NK-92 (cell line): Measurements from ENCODE around the gene MYBBP1A.
"Not testable (repeated sequence)": the region's sequence is repeated elsewhere in the genome, so short reads cannot be mapped to it uniquely, and the experiment has no call there.

Experiments used
- DNase-seq: peaks from one replicate; lab custom pipeline; 2025; ENCODE audit not compliant: unreplicated experiment; lab: John Stamatoyannopoulos, UW

Gene MYBBP1A

GRCh38 chr17:4590981-4591453, 35.8 kb upstream of the MYBBP1A start:
- no peak for DNase-seq

GRCh38 chr17:4590042-4590441, 34.9 kb upstream of the MYBBP1A start:
- not testable (repeated sequence) for DNase-seq

GRCh38 chr17:4588898-4589625, 33.9 kb upstream of the MYBBP1A start:
- DNase-seq, result no peak

GRCh38 chr17:4588391-4588790, 33.2 kb upstream of the MYBBP1A start:
- no peak for DNase-seq

- no peak for DNase-seq
Measured at GRCh38 chr17:4587803-4588202, 32.6 kb upstream of the MYBBP1A start.

GRCh38 chr17:4587195-4587594, 32.0 kb upstream of the MYBBP1A start:
- DNase-seq, result no peak

GRCh38 chr17:4586043-4586442, 30.9 kb upstream of the MYBBP1A start:
- no peak for DNase-seq

- DNase-seq, result no peak
Measured at GRCh38 chr17:4585638-4585994, 30.4 kb upstream of the MYBBP1A start.

- DNase-seq, result no peak
Measured at GRCh38 chr17:4584917-4585637, 29.9 kb upstream of the MYBBP1A start.

GRCh38 chr17:4584101-4584916, 29.1 kb upstream of the MYBBP1A start, which contains the start of gene SMTNL2:
Gene SMTNL2 (plus strand): TSS chr17:4584529. CDS start chr17:4584606, 77 bp downstream.
- DNase-seq, result no peak

- no peak for DNase-seq
Measured at GRCh38 chr17:4583782-4584100, 28.6 kb upstream of the MYBBP1A start.

GRCh38 chr17:4583206-4583605, 28.0 kb upstream of the MYBBP1A start:
- no peak for DNase-seq

- no peak for DNase-seq
Measured at GRCh38 chr17:4582691-4583090, 27.5 kb upstream of the MYBBP1A start.

- no peak for DNase-seq
Measured at GRCh38 chr17:4582101-4582501, 26.9 kb upstream of the MYBBP1A start.

- DNase-seq, result no peak
Measured at GRCh38 chr17:4580291-4580690, 25.1 kb upstream of the MYBBP1A start.

GRCh38 chr17:4579678-4580077, 24.5 kb upstream of the MYBBP1A start:
- no peak for DNase-seq

- DNase-seq, result not testable (repeated sequence)
Measured at GRCh38 chr17:4578349-4578748, 23.2 kb upstream of the MYBBP1A start.

- no peak for DNase-seq
Measured at GRCh38 chr17:4577386-4577993, 22.3 kb upstream of the MYBBP1A start.

GRCh38 chr17:4576729-4577322, 21.6 kb upstream of the MYBBP1A start:
- DNase-seq, result no peak

- DNase-seq, result no peak
Measured at GRCh38 chr17:4576161-4576558, 21.0 kb upstream of the MYBBP1A start.
